UCSD-AML1 (cell line): ENCODE data around the gene MYH14.

Experiments used
- DNase-seq: peaks from one replicate; lab custom pipeline; 2025; ENCODE audit not compliant: unreplicated experiment; lab: John Stamatoyannopoulos, UW

MYH14 gene

GRCh38 chr19:50358483-50359327 is 155.3 kb downstream of the MYH14 start:
- peak; percentile 88 for DNase-seq

GRCh38 chr19:50359328-50359818 is 156.0 kb downstream of the MYH14 start:
- no peak for DNase-seq
